Measurements from ENCODE around the gene KCNG2. TPM values are rescaled to one million over a fixed set of nuclear protein-coding genes. Genes with fewer than 3 reads are reported as not detected.

Gene KCNG2
- total and polyA plus RNA-seq, 2 donors (not counting 1 experiment from before 2014, with no cell fraction given) = not detected

DNA sequence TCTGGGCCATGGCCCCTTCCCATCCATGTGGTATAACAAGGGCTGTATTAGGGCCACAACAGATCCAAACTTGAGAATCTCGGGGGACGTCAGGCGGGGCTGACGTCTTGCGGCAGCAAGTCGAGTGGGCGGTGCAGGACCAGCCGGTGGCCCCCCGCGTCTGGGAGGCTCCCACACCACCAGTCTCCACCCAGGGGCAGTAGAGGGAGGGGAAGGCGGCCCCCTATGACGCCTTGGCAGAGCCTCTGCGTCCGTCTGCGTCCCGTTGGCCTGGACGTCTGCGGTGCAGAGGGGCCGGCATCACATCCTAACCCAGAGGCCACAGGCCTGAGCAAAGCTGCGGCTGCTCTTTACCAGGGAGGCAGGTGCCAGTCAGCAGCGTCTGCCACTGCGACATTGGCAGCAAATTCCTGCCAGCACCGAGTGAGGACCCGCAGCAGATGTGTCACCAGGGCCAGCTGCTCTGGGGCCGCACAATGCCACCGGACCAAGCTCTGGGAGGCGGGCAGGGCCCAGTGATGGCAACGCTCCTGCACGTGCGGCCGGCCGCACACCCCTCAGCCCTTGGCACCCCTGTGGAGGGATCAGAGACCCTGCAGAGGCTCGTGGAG lies 73.8 kb downstream of the KCNG2 start:
- WGBS (ENCODE audit: insufficient coverage) = 90% methylated on average over 28 of the region's 33 CpGs
- H3K9ac ChIP-seq (ENCODE audit: low read length) = no peak overlapping the region
- Mint-ChIP-seq H3K9me3 (ENCODE audit: insufficient read depth) (no peaks in the 10 kb centered on the region), H3K4me1 (no peaks in the 10 kb centered on the region), H3K27ac (no peak overlapping the region), H3K4me3 (no peak overlapping the region), H3K27me3 (no peaks in the 10 kb centered on the region)
- ChIA-PET POLR2A (no interaction called here), CTCF (no interaction called here)
- no peak overlapping the region for H3K4me2 ChIP-seq (replicated peaks; ENCODE audit: low read depth, low read length, poor library complexity, severe bottlenecking)
- H3K4me3 ChIP-seq (ENCODE audit: control extremely low read depth in 1 of 5, extremely low read depth in 1 of 5, insufficient read depth in 1 of 5, low read depth in 2 of 5, low read length in 4 of 5) = no peak overlapping the region
- peaks cover 0 to 5% (median 0%) of the 10 kb centered on the region in 3 donors for H3K9me3 ChIP-seq (ENCODE audit: control extremely low read depth in 1 of 3, control insufficient read depth in 2 of 3, insufficient read depth in 1 of 3, low read length in 2 of 3)
- ATAC-seq (ENCODE audit: low read depth) (no peak), DNase-seq (no peak)
- peaks cover 0 to 4% (median 0%) of the 10 kb centered on the region in 4 experiments for H3K27me3 ChIP-seq (replicated peaks in 1 of 4; ENCODE audit: control extremely low read depth in 1 of 4, control insufficient read depth in 3 of 4, insufficient read depth in 4 of 4, low read length in 3 of 4)
- H3K36me3 ChIP-seq (replicated peaks in 1 of 2; ENCODE audit: control extremely low read depth in 1 of 2, control insufficient read depth in 1 of 2, extremely low read depth in 1 of 2, insufficient read depth in 2 of 2, low read length in 1 of 2) = no peaks in the 10 kb centered on the region
- no peaks in the 10 kb centered on the region for H4K20me1 ChIP-seq (ENCODE audit: control insufficient read depth, insufficient read depth, low read length, poor library complexity, severe bottlenecking)
- intact Hi-C loops (cut with micrococcal nuclease) = no loop called here
- no peak overlapping the region for H2AFZ ChIP-seq (ENCODE audit: insufficient read depth, low read depth, low read length, poor library complexity, severe bottlenecking)
- no peak for TF ChIP-seq EZH2 (IDR thresholded peaks at IDR 0.05; ENCODE audit: borderline replicate concordance, insufficient read depth, low read depth, low read length, poor library complexity, severe bottlenecking)
- TF ChIP-seq, protein P1, sequence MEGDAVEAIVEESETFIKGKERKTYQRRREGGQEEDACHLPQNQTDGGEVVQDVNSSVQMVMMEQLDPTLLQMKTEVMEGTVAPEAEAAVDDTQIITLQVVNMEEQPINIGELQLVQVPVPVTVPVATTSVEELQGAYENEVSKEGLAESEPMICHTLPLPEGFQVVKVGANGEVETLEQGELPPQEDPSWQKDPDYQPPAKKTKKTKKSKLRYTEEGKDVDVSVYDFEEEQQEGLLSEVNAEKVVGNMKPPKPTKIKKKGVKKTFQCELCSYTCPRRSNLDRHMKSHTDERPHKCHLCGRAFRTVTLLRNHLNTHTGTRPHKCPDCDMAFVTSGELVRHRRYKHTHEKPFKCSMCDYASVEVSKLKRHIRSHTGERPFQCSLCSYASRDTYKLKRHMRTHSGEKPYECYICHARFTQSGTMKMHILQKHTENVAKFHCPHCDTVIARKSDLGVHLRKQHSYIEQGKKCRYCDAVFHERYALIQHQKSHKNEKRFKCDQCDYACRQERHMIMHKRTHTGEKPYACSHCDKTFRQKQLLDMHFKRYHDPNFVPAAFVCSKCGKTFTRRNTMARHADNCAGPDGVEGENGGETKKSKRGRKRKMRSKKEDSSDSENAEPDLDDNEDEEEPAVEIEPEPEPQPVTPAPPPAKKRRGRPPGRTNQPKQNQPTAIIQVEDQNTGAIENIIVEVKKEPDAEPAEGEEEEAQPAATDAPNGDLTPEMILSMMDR (IDR thresholded peaks at IDR 0.05) = no peak
- H3K4me1 ChIP-seq (ENCODE audit: control insufficient read depth in 2 of 2, insufficient read depth in 2 of 2, low read length in 2 of 2) = no peaks in the 10 kb centered on the region
- no peak overlapping the region for H3K27ac ChIP-seq (ENCODE audit: low read length in 2 of 2)
- no peaks in the 10 kb centered on the region for H3K79me2 ChIP-seq (ENCODE audit: control insufficient read depth, insufficient read depth, low read length)

DNA sequence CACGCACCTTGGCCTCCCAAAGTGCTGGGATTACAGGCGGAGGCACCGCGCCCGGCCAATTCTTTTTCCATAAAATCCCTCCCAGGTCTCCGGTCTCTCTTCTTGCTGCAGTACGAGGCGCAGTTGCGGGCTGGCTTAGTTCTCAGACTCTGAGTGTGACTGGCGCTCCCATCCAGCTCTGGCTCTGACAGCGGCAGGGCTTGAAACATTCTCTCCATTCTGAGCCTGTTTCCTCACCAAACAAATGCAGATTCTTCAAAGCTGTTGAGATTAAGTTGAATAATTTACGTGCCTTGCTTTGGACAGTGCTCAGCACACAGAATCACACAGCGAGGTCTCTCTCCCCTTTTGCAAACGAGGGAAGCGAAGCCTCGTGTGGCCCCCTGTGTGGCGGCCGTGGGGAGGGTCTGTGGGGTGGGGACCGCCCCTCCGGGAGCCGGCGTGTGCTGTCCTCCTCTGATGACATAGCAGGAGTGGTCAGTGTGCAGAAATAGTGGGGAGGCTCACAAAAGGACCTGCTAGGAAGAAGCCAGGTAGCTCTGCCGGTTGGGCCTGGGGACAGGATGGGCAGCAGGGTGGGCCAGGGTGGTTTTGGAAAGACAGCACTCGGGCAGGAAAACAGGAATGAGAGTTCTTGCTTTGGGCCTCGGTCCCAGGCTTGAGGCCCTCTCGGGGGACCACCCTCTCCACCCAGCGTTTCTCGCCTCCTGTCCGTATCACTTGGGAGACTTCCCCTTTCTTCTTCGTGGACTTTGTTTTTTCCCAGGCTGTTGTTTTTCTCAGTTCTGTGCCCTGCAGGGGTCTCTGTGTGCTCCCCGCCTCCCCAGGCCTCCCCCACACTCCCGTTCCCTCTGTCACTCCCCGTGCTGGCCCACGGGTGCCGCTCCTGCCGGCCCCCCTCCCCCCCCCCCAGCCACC lies 75.0 kb downstream of the KCNG2 start:
- CTCF ChIA-PET = no interaction called here
- WGBS (ENCODE audit: insufficient coverage) = 59% methylated on average over 22 of the region's 36 CpGs
- POLR2A ChIA-PET = no interaction called here

More for the DNA sequence above, 75.0 kb downstream of the KCNG2 start:
- Mint-ChIP-seq H3K27ac (no peak overlapping the region), H3K27me3 (no peaks in the 10 kb centered on the region), H3K9me3 (ENCODE audit: insufficient read depth) (no peaks in the 10 kb centered on the region), H3K4me3 (no peak overlapping the region), H3K4me1 (no peaks in the 10 kb centered on the region)
- H3K4me2 ChIP-seq (replicated peaks; ENCODE audit: low read depth, low read length, poor library complexity, severe bottlenecking) = no peak overlapping the region
- no peak overlapping the region for H3K27ac ChIP-seq (ENCODE audit: low read length in 2 of 2)
- no peak for ATAC-seq (ENCODE audit: low read depth)
- H2AFZ ChIP-seq (ENCODE audit: insufficient read depth, low read depth, low read length, poor library complexity, severe bottlenecking) = no peak overlapping the region
- no peaks in the 10 kb centered on the region for H3K4me1 ChIP-seq (ENCODE audit: control insufficient read depth in 2 of 2, insufficient read depth in 2 of 2, low read length in 2 of 2)
- no peak overlapping the region for H3K4me3 ChIP-seq (ENCODE audit: control extremely low read depth in 1 of 5, extremely low read depth in 1 of 5, insufficient read depth in 1 of 5, low read depth in 2 of 5, low read length in 4 of 5)
- no peaks in the 10 kb centered on the region for H4K20me1 ChIP-seq (ENCODE audit: control insufficient read depth, insufficient read depth, low read length, poor library complexity, severe bottlenecking)
- H3K36me3 ChIP-seq (replicated peaks in 1 of 2; ENCODE audit: control extremely low read depth in 1 of 2, control insufficient read depth in 1 of 2, extremely low read depth in 1 of 2, insufficient read depth in 2 of 2, low read length in 1 of 2) = no peaks in the 10 kb centered on the region
- no peak for DNase-seq
- intact Hi-C loops (cut with micrococcal nuclease) = no loop called here
- peaks cover 0 to 4% (median 0%) of the 10 kb centered on the region in 4 experiments for H3K27me3 ChIP-seq (replicated peaks in 1 of 4; ENCODE audit: control extremely low read depth in 1 of 4, control insufficient read depth in 3 of 4, insufficient read depth in 4 of 4, low read length in 3 of 4)
- TF ChIP-seq EZH2 (IDR thresholded peaks at IDR 0.05; ENCODE audit: borderline replicate concordance, insufficient read depth, low read depth, low read length, poor library complexity, severe bottlenecking) = no peak
- TF ChIP-seq, protein P1 (IDR thresholded peaks at IDR 0.05) = no peak
- H3K9me3 ChIP-seq (ENCODE audit: control extremely low read depth in 1 of 3, control insufficient read depth in 2 of 3, insufficient read depth in 1 of 3, low read length in 2 of 3) = peaks cover 0 to 6% (median 0%) of the 10 kb centered on the region in 3 donors
- H3K9ac ChIP-seq (ENCODE audit: low read length) = no peak overlapping the region
- no peaks in the 10 kb centered on the region for H3K79me2 ChIP-seq (ENCODE audit: control insufficient read depth, insufficient read depth, low read length)
